Breast epithelium (tissue), 4 donors: Measurements from ENCODE around the gene LENG8. TPM values are rescaled to one million over a fixed set of nuclear protein-coding genes. Genes with fewer than 3 reads are reported as not detected.
"Not testable (repeated sequence)": the region's sequence is repeated elsewhere in the genome, so short reads cannot be mapped to it uniquely, and the experiment has no call there.

Experiments used
- DNase-seq, 2 donors: peaks; one replicate each; pipeline ENCODE4 v3.0.0-alpha.2; 2019; ENCODE audit warnings: low spot score in 2 of 2
- H3K27ac ChIP-seq, 2 donors: fragments of 200-600 bp; sonication (generic) in 1 of 2; one replicate each; pipeline ENCODE4 v1.5.1; 2016 to 2019; ENCODE audit warnings: mild to moderate bottlenecking in 1 of 2
- H3K27me3 ChIP-seq, 2 donors: fragments of 200-600 bp; sonication (generic) in 1 of 2; one replicate each; pipeline versions ENCODE4 v1.5.1 to v1.6.0; 2017 to 2019; ENCODE audit warnings: control low read depth in 1 of 2, mild to moderate bottlenecking in 1 of 2
- H3K36me3 ChIP-seq: fragments of 200-600 bp; one replicate; pipeline ENCODE4 v1.5.1; 2019
- H3K4me1 ChIP-seq, 2 donors: fragments of 200-600 bp; sonication (generic); one replicate each; pipeline ENCODE4 v1.5.1; 2016 to 2019; ENCODE audit warnings: control low read depth in 1 of 2
- H3K4me3 ChIP-seq, 3 donors: fragments of 200-600 bp; sonication (generic); 1 replicate in 2 of 3; 2 replicates in 1 of 3; pipeline ENCODE4 v1.5.1; 2016 to 2019; ENCODE audit warnings: mild to moderate bottlenecking in 3 of 3, moderate library complexity in 2 of 3
- H3K9me3 ChIP-seq, 2 donors: fragments of 200-600 bp; sonication (generic) in 1 of 2; one replicate each; pipeline ENCODE4 v1.5.1; 2016 to 2019; ENCODE audit warnings: control low read depth in 1 of 2
- CTCF ChIP-seq, 3 donors: fragments of 450-650 bp; IDR thresholded peaks; one replicate each; pipeline ENCODE4 v1.5.1; 2016 to 2017; ENCODE audit warnings: antibody characterized with exemption in 3 of 3, mild to moderate bottlenecking in 3 of 3, moderate library complexity in 3 of 3
- POLR2A ChIP-seq: fragments of 450-650 bp; IDR thresholded peaks from one replicate; pipeline ENCODE4 v1.6.1; 2016; ENCODE audit warnings: antibody characterized with exemption, mild to moderate bottlenecking, moderate library complexity
- POLR2AphosphoS5 ChIP-seq, 3 donors: sonication (generic); formaldehyde crosslinking; IDR thresholded peaks; one replicate each; pipeline ENCODE4 v1.6.1; 2017; ENCODE audit warnings: antibody characterized with exemption in 3 of 3
- intact Hi-C: fragments of 100-400 bp; cut with DNase I; formaldehyde crosslinking; loops from one replicate; pipeline ENCODE4 v1.15.1; 2023; ENCODE audit warnings: low total_unique reads
- total RNA-seq, 3 donors: library from RNA; depleted of rRNA; stranded (reverse); fragments of >200 nt; gene quantifications; one replicate each; pipeline ENCODE4 v1.1.0, GENCODE V29; 2016

The LENG8 gene
- total RNA-seq, 3 donors from 2014 or later = 82.9 to 204 (median 148) TPM

GRCh38 chr19:54507824-54508223 lies 58.8 kb downstream of the LENG8 start:
- DNase-seq = no peak
- intact Hi-C loops = no loop called here

GRCh38 chr19:54508487-54508886 lies 59.5 kb downstream of the LENG8 start:
- H3K27me3 ChIP-seq = peaks cover 0 to 14% of the 10 kb centered on the region in 2 donors
- H3K4me1 ChIP-seq, intact Hi-C loops, DNase-seq, H3K9me3 ChIP-seq, H3K36me3 ChIP-seq, H3K27ac ChIP-seq, H3K4me3 ChIP-seq: not testable (repeated sequence)

More at GRCh38 chr19:54507824-54508223, 58.8 kb downstream of the LENG8 start:
- Histone ChIP-seq H3K36me3 (no peaks in the 10 kb centered on the region), H3K4me3 (no peak overlapping the region), H3K4me1 (no peaks in the 10 kb centered on the region), H3K27me3 (peaks cover 0 to 9% of the 10 kb centered on the region in 2 donors), H3K27ac (no peak overlapping the region), H3K9me3 (no peaks in the 10 kb centered on the region)
- TF ChIP-seq CTCF (IDR thresholded peaks at IDR 0.05) (no peak), POLR2AphosphoS5 (IDR thresholded peaks at IDR 0.05) (no peak), POLR2A (no peak)

GRCh38 chr19:54509200-54509940 lies 60.4 kb downstream of the LENG8 start:
- H3K9me3 ChIP-seq, DNase-seq, H3K4me3 ChIP-seq, intact Hi-C loops, H3K36me3 ChIP-seq, H3K27ac ChIP-seq, H3K4me1 ChIP-seq: not testable (repeated sequence)
- peaks cover 0 to 19% of the 10 kb centered on the region in 2 donors for H3K27me3 ChIP-seq

Other genes starting within 250 kb of the LENG8 start
- 1,000 to 10,000 TPM; 2,169 to 2,630 (median 2,424) TPM for gene RPS9, start 248.3 kb upstream of the LENG8 start, total RNA-seq
- 10 to 100 TPM in 2 of 3 donors, 1 to 10 TPM in 1; 1.6 to 28.3 (median 11.5) TPM for gene LILRB3, start 226.2 kb upstream of the LENG8 start, total RNA-seq
- 1 to 10 TPM; 1.3 to 2.9 (median 1.8) TPM for gene LILRA6, start 206.4 kb upstream of the LENG8 start, total RNA-seq
- 10 to 100 TPM in 1 of 3 donors, 1 to 10 TPM in 2; 2.0 to 46.4 (median 4.8) TPM for gene LILRB5, start 191.9 kb upstream of the LENG8 start, total RNA-seq
- 1 to 10 TPM in 2 of 3 donors, under 1 TPM in 1; 0.98 to 3.5 (median 1.8) TPM for gene LILRB2, start 168.1 kb upstream of the LENG8 start, total RNA-seq
- gene LILRA5, start 136.0 kb upstream of the LENG8 start, total RNA-seq = 1 to 10 TPM in 2 of 3 donors, under 1 TPM in 1; 0.98 to 2.2 (median 1.4) TPM
- gene LILRA4, start 110.0 kb upstream of the LENG8 start, total RNA-seq = 1 to 10 TPM in 1 of 3 donors, not detected in 2; 4.5 TPM
- 10 to 100 TPM; 11.8 to 44.5 (median 23.1) TPM for gene LAIR1, start 84.3 kb upstream of the LENG8 start, total RNA-seq
- gene TTYH1, start 33.7 kb upstream of the LENG8 start, total RNA-seq = 1 to 10 TPM in 2 of 3 donors, under 1 TPM in 1; 0.48 to 4.6 (median 4.0) TPM
- 1 to 10 TPM; 4.5 to 8.2 (median 4.8) TPM for gene LENG9, start 14.6 kb downstream of the LENG8 start, total RNA-seq
- gene CDC42EP5, start 24.1 kb downstream of the LENG8 start, total RNA-seq = 10 to 100 TPM in 2 of 3 donors, 1 to 10 TPM in 1; 8.8 to 40.6 (median 17.4) TPM
- not detected for gene LAIR2, start 53.6 kb downstream of the LENG8 start, total RNA-seq
- gene LILRA2, start 124.6 kb downstream of the LENG8 start, total RNA-seq = 1 to 10 TPM in 2 of 3 donors, under 1 TPM in 1; 0.66 to 6.9 (median 4.2) TPM
- 1 to 10 TPM in 1 of 3 donors, under 1 TPM in 2; 0.44 to 1.8 (median 0.66) TPM for gene LILRA1, start 144.4 kb downstream of the LENG8 start, total RNA-seq
- gene LILRB1, start 181.3 kb downstream of the LENG8 start, total RNA-seq = 1 to 10 TPM; 1.6 to 2.6 (median 2.3) TPM
- gene LILRB4, start 213.8 kb downstream of the LENG8 start, total RNA-seq = 10 to 100 TPM in 2 of 3 donors, 1 to 10 TPM in 1; 1.3 to 17.6 (median 10.1) TPM